Heart left ventricle (tissue), 16 donors: ENCODE data around the gene ZNF554. TPM values are rescaled to one million over a fixed set of nuclear protein-coding genes. Genes with fewer than 3 reads are reported as not detected.

ENCODE experiments used
- ATAC-seq, 4 donors: fragments of 200-7000 bp; cut with Tn5 transposase; one replicate each; pipeline ENCODE4 v1.9.1; 2020 to 2022; ENCODE audit warnings: moderate library complexity in 4 of 4, mild to moderate bottlenecking in 3 of 4, moderate number of reproducible peaks in 1 of 4
- DNase-seq, 5 donors: peaks; one replicate each; pipeline ENCODE4 v3.0.0-alpha.2; 2020
- H3K27ac ChIP-seq, 12 donors: fragments of 200-600 bp; sonication (generic) in 4 of 12; one replicate each; pipeline versions ENCODE4 v1.5.0 to v1.8.0; 2016 to 2022; ENCODE audit warnings: mild to moderate bottlenecking in 2 of 12
- H3K27me3 ChIP-seq, 9 donors: fragments of 200-600 bp; sonication (generic) in 2 of 9; one replicate each; pipeline versions ENCODE4 v1.5.1 to v1.8.0; 2016 to 2022; ENCODE audit warnings: mild to moderate bottlenecking in 3 of 9
- H3K36me3 ChIP-seq, 9 donors: fragments of 200-600 bp; sonication (generic) in 2 of 9; one replicate each; pipeline versions ENCODE4 v1.5.0 to v1.8.0; 2018 to 2022; ENCODE audit warnings: mild to moderate bottlenecking in 2 of 9
- H3K4me1 ChIP-seq, 12 donors: fragments of 200-600 bp; sonication (generic) in 4 of 12; one replicate each; pipeline versions ENCODE4 v1.5.0 to v1.8.0; 2016 to 2022; ENCODE audit warnings: mild to moderate bottlenecking in 3 of 12
- H3K4me3 ChIP-seq, 12 donors: fragments of 200-600 bp; sonication (generic) in 4 of 12; one replicate each; pipeline versions ENCODE4 v1.5.0 to v1.8.0; 2017 to 2022; ENCODE audit warnings: mild to moderate bottlenecking in 9 of 12, moderate library complexity in 4 of 12
- H3K9me3 ChIP-seq, 12 donors: fragments of 200-600 bp; sonication (generic) in 4 of 12; one replicate each; pipeline versions ENCODE4 v1.5.0 to v1.8.0; 2016 to 2022; ENCODE audit warnings: mild to moderate bottlenecking in 1 of 12
- POLR2A ChIP-seq, 2 donors: fragments of 450-650 bp; IDR thresholded peaks; one replicate each; pipeline ENCODE4 v1.6.1; 2017; ENCODE audit warnings: antibody characterized with exemption in 2 of 2, mild to moderate bottlenecking in 2 of 2, moderate library complexity in 2 of 2
- WGBS, 4 donors: extraction: QIAGEN DNeasy Blood & Tissue Kit in 2 of 4; methylation state at CpG; one replicate each; pipeline versions ENCODE4 v1.1.5 to v1.1.7; 2013 to 2018; 5-methylcytosine and 5-hydroxymethylcytosine counted together
- intact Hi-C, 10 donors: fragments of 100-400 bp; cut with DNase I; formaldehyde crosslinking; loops; one replicate each; pipeline versions ENCODE4 v1.11.1 to v1.14.2; 2022
- polyA plus RNA-seq, 2 donors: library from polyadenylated mRNA; stranded (reverse); fragments of 200-250 nt; gene quantifications; one replicate each; pipeline ENCODE4 v1.2.3, GENCODE V29; 2013
- total RNA-seq, 9 donors: library from RNA; depleted of rRNA in 2 of 9; stranded (reverse); fragments of >200 nt in 2 of 9; fragmentation: NEBNext Ultra II Directional in 3 of 9; extraction: Animal tissue kit (Norgen Biotek cat#: 25700) in 3 of 9; gene quantifications; one replicate each; pipeline versions ENCODE4 v1.1.0 to v1.2.4, GENCODE V29; 2016 to 2023
- TF ChIP-seq, protein P1 (sequence below), 12 donors: fragments of 200-600 bp; sonication (generic) in 4 of 12; IDR thresholded peaks; one replicate each; pipeline versions ENCODE4 v1.5.0 to v1.8.0; 2018 to 2022; ENCODE audit warnings: antibody characterized with exemption in 12 of 12, mild to moderate bottlenecking in 5 of 12
- donor health status: ischemic (EF 13 %, LVEDD 7.1; RV severe dilation, severe dysfunction).
- donor health status: healthy with polysubstance abuse.
- donor health status: DM: no; HTN: yes; CAD: no.
- donor health status: DM: no; HTN: no; CAD: no.
- donor health status: ischemic (EF 25% LVEDD 6.9; RV normal size, moderate dysfunction).
- donor health status: ischemic (EF 25% LVEDD 5.7; RV mildly dilated, moderate dysfunction).
- donor health status: healthy.
- donor health status: DM: yes; HTN: yes; CAD: no.
- donor health status: ischemic (EF 35%, LVEDD 5.7; RV mildly dilated, moderate dysfunction).
- donor health status: nonischemic (EF 11% LVEDD 7.7; RV severe dilation, severe dysfunction).
- donor health status: DM: yes; HTN: yes; CAD: no.
- donor health status: PGD.
- donor health status: ischemic (EF 29% LVEDD 5.4; RV normal size, mild dysfunction).
- donor health status: nonischemic (EF 23%, LVEDD 6.1; RV moderate dilation, normal function).

ZNF554 gene
- total and polyA plus RNA-seq, 11 donors = 1.4 to 6.1 (median 4.5) TPM

DNA sequence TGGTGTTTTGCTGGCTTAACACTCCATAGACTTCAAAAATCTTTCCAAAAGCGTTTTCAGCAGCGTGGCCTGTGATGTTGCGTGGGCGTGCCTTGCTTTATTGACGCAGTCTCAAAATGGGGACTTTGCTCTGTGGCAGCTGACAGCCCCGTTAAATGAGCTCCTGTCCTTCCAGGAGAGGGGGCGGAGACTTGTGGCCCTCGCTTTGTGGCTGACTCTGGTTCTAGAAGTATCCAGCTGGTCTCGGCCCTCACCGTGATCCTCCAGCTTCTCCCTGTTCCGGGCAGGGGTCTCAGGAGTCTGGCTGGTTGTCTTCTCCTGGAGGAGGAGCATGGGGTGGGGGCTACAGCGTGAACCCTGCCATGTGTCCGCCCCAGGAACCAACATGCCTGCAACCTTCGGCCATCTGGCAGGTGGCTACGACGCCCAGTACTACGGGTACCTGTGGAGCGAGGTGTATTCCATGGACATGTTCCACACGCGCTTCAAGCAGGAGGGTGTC is 8.4 kb upstream of the ZNF554 start:
- intact Hi-C loops = no loop called here
- 95 to 98% (median 96%) methylated on average over 19 to 20 of the region's 20 CpGs for WGBS, 4 donors
- no peak for ATAC-seq

DNA sequence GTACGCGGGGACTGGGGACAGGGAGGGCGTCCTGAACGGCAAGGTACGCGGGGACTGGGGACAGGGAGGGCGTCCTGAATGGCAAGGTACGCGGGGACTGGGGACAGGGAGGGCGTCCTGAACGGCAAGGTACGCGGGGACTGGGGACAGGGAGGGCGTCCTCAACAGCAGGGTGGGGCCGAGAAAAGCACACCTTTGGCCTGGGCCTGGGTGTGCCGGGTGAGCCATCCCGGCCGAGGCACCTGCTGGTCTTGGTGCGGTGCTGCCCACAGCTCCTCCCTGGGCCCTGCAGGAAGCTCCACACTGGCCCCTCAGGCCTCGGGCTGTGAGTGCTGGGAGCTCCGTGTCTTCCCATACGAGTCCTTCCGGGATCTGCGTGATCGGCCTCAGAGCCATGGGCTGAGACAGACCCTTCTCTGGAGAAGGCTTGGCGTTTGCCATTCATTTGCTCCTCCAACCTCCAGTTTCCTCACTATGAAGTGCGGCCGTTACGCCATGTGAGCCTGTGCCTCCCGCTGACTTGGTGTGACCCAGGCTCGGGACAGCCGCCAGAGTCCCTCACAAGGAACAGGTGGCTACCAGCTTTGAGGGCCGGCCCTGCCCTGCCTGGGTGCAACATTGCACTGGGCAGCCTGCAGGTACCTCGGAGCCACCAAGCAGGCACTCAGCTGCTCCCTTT is 7.8 kb upstream of the ZNF554 start:
- TF ChIP-seq POLR2A (IDR thresholded peaks at IDR 0.05) = no peak
- no peaks in the 10 kb centered on the region for H3K27me3 ChIP-seq
- no peak overlapping the region for H3K4me3 ChIP-seq
- H3K4me1 ChIP-seq = peaks cover 0 to 6% (median 0%) of the 10 kb centered on the region in 12 donors
- H3K27ac ChIP-seq = no peak overlapping the region
- no peaks in the 10 kb centered on the region for H3K9me3 ChIP-seq
- 87 to 94% (median 90%) methylated on average over 25 to 34 of the region's 34 CpGs for WGBS, 4 donors
- intact Hi-C loops = no loop called here
- peak in 1 of 4 donors; percentile 4 for ATAC-seq
- peaks cover 0 to 70% (median 32%) of the 10 kb centered on the region in 9 donors for H3K36me3 ChIP-seq
- DNase-seq = peak in 1 of 5 donors; percentile 15

More for the DNA sequence above, 8.4 kb upstream of the ZNF554 start:
- H3K4me1 ChIP-seq = peaks cover 0 to 6% (median 0%) of the 10 kb centered on the region in 12 donors
- no peak overlapping the region for H3K27ac ChIP-seq
- no peaks in the 10 kb centered on the region for H3K27me3 ChIP-seq
- DNase-seq = no peak
- no peak overlapping the region for H3K4me3 ChIP-seq
- no peak for TF ChIP-seq POLR2A (IDR thresholded peaks at IDR 0.05)
- TF ChIP-seq, protein P1, sequence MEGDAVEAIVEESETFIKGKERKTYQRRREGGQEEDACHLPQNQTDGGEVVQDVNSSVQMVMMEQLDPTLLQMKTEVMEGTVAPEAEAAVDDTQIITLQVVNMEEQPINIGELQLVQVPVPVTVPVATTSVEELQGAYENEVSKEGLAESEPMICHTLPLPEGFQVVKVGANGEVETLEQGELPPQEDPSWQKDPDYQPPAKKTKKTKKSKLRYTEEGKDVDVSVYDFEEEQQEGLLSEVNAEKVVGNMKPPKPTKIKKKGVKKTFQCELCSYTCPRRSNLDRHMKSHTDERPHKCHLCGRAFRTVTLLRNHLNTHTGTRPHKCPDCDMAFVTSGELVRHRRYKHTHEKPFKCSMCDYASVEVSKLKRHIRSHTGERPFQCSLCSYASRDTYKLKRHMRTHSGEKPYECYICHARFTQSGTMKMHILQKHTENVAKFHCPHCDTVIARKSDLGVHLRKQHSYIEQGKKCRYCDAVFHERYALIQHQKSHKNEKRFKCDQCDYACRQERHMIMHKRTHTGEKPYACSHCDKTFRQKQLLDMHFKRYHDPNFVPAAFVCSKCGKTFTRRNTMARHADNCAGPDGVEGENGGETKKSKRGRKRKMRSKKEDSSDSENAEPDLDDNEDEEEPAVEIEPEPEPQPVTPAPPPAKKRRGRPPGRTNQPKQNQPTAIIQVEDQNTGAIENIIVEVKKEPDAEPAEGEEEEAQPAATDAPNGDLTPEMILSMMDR (IDR thresholded peaks at IDR 0.05) = no peak
- no peaks in the 10 kb centered on the region for H3K9me3 ChIP-seq
- peaks cover 0 to 75% (median 32%) of the 10 kb centered on the region in 9 donors for H3K36me3 ChIP-seq

DNA sequence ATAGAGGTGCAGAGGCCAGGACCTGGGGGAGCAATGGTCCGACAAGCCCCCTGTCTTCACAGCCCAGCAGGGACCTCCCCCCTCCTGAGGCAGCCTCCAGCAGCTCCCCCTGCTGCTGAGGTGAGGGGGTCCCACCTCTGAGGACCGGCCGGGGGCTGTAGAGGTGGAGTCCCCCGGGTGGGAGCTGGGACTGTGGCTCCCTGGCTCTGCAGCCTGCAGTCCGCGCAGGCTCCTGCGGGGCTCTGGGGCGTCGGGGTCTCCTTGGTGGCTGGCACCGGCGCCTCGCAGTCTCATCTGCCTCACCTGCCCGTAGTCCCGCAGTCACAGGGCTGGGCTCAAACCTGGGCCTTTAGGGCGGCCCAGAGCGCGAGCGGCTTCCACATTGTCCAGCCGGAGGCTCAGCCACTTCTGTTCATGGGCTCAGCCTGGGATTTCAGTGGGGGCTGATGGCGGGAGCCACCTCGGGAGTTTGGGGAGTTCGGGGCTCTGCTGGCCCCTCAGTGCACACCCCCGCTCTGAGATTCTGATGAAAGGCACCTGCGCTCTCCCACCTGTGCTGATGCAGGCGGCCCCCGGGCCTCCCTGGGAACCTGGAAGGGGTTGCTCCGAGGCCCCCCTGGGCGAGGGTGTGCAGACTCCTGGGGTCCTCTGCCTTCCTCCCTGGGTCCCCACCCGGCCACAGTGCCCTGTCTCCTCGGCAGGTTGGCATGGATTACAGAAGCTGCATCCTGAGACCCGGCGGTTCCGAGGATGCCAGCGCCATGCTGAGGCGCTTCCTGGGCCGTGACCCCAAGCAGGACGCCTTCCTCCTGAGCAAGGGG is 7.0 kb upstream of the ZNF554 start:
- H3K9me3 ChIP-seq = no peaks in the 10 kb centered on the region
- peaks cover 0 to 6% (median 0%) of the 10 kb centered on the region in 12 donors for H3K4me1 ChIP-seq
- 81 to 94% (median 92%) methylated on average over 13 to 37 of the region's 37 CpGs for WGBS, 4 donors
- no peak for TF ChIP-seq POLR2A (IDR thresholded peaks at IDR 0.05)
- TF ChIP-seq, protein P1 (IDR thresholded peaks at IDR 0.05) = no peak
- no peak overlapping the region for H3K4me3 ChIP-seq
- H3K27ac ChIP-seq = peak overlapping the region in 3 of 12 donors; percentile 43 to 64 (median 46)
- intact Hi-C loops = no loop called here
- H3K27me3 ChIP-seq = no peaks in the 10 kb centered on the region
- peak in 1 of 5 donors; percentile 51 for DNase-seq
- peak in 1 of 4 donors; percentile 2 for ATAC-seq
- H3K36me3 ChIP-seq = peaks cover 0 to 62% (median 29%) of the 10 kb centered on the region in 9 donors

DNA sequence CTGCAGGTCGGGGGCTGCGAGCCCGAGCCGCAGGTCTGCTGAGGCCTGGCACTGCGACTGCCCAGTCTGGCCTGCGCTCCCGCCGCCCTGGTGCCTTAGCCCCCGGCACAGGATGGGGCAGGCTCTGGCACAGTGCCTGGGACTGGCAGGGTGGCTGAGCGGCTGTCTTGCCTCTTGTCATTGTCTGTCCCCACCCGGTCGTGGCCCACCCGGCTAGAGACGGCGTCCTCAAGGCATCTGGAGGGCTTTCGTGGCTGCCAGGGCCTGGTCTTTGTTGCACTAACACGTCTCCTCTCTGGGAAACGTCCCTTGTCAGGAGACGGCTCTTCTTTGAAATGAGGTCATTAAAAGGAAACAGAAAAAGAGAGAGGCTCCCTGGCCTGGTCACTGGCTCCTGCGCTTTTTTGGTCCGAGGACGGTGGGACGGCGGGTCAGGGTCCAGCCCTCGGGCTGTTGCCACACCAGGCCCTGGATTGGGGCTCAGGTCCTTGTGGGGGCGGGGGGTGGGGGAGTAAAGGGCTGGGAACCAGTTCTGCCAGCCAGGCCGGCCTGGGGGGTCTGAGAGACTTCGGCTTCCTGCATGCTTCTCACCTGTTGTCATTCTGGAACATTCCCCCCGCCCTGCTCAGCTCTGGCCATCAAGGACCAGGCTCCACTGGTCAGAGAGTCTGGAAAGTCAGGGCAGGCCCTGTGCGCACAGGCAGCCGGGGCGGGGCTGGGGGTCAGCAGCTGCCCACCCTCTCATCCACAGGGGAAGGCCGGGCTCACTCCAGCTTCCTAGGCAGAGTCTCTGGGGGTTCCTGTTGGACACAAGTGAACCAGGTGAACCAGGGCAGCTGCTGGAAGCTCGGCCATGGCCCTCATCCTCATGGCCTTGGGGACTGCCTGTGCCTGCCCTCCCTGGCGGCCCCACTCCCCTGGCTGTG is 6.2 kb upstream of the ZNF554 start:
- Histone ChIP-seq H3K36me3 (peaks cover 0 to 54% (median 23%) of the 10 kb centered on the region in 9 donors), H3K4me3 (no peak overlapping the region), H3K27me3 (no peaks in the 10 kb centered on the region), H3K27ac (peak overlapping the region in 4 of 12 donors; percentile 22 to 64 (median 44)), H3K9me3 (no peaks in the 10 kb centered on the region), H3K4me1 (peaks cover 0 to 6% (median 0%) of the 10 kb centered on the region in 12 donors)
- DNase-seq (peak in 1 of 5 donors; percentile 65), ATAC-seq (peak in 3 of 4 donors; percentile 28 to 40 (median 34))
- no peak for TF ChIP-seq POLR2A (IDR thresholded peaks at IDR 0.05)
- TF ChIP-seq, protein P1 (IDR thresholded peaks at IDR 0.05) = no peak
- 71 to 80% (median 76%) methylated on average over 20 to 35 of the region's 35 CpGs for WGBS, 4 donors
- intact Hi-C loops = no loop called here
